22Rv1 (cell line): ENCODE data around the gene DHX38.

Source experiments
- CTCF ChIP-seq: fragments of 450-650 bp; IDR thresholded peaks from 2 replicates; pipeline ENCODE4 v1.5.1; 2017; ENCODE audit warnings: mild to moderate bottlenecking
- ZFX ChIP-seq: fragments of 450-650 bp; IDR thresholded peaks from 2 replicates; pipeline ENCODE4 v1.6.1; 2017; ENCODE audit warnings: antibody characterized with exemption, borderline replicate concordance

- TF ChIP-seq CTCF (no peak), ZFX (no peak)
These were observed 18.2 kb downstream of the DHX38 start for GRCh38 chr16:72111657-72112451.
